H9 (cell line): Measurements from ENCODE around the gene FGR. TPM values are rescaled to one million over a fixed set of nuclear protein-coding genes. Genes with fewer than 3 reads are reported as not detected.
"Not testable (repeated sequence)": the region's sequence is repeated elsewhere in the genome, so short reads cannot be mapped to it uniquely, and the experiment has no call there.

ENCODE experiments used
- DNase-seq: peaks from one replicate; pipeline ENCODE4 v3.0.0-alpha.2; 2017
- H2AFZ ChIP-seq: one replicate; pipeline ENCODE4 v1.6.1; 2013; ENCODE audit warnings: mild to moderate bottlenecking, low read length, control low read depth, moderate library complexity
- H2AK5ac ChIP-seq: 2 replicates; pipeline ENCODE4 v1.6.1; 2013; ENCODE audit warnings: low read length, control low read depth, mixed read lengths; ENCODE audit not compliant: insufficient read length
- H2BK120ac ChIP-seq: one replicate; pipeline ENCODE4 v1.6.1; 2013; ENCODE audit warnings: low read depth, mild to moderate bottlenecking, low read length, control low read depth, inconsistent platforms; ENCODE audit not compliant: poor library complexity, severe bottlenecking
- H2BK12ac ChIP-seq: 2 replicates; pipeline ENCODE4 v1.6.1; 2013; ENCODE audit warnings: low read length, control low read depth, mixed read lengths, low read depth; ENCODE audit not compliant: insufficient read length
- H2BK15ac ChIP-seq: 2 replicates; pipeline ENCODE4 v1.6.1; 2013; ENCODE audit warnings: low read depth, low read length, control low read depth
- H2BK20ac ChIP-seq: one replicate; pipeline ENCODE4 v1.6.1; 2013; ENCODE audit warnings: low read depth, mild to moderate bottlenecking, low read length, control low read depth, inconsistent platforms; ENCODE audit not compliant: poor library complexity, severe bottlenecking
- H2BK5ac ChIP-seq: 2 replicates; pipeline ENCODE4 v1.6.1; 2013; ENCODE audit warnings: low read length, control low read depth, mixed read lengths; ENCODE audit not compliant: insufficient read length
- H3K14ac ChIP-seq: 2 replicates; pipeline ENCODE4 v1.6.1; 2013; ENCODE audit warnings: low read length, control low read depth; ENCODE audit not compliant: insufficient read depth
- H3K18ac ChIP-seq: 2 replicates; pipeline ENCODE4 v1.6.1; 2013; ENCODE audit warnings: low read depth, mild to moderate bottlenecking, mixed read lengths, low read length, control low read depth; ENCODE audit not compliant: insufficient read length
- H3K23ac ChIP-seq: 2 replicates; pipeline ENCODE4 v1.6.1; 2013; ENCODE audit warnings: low read length, control low read depth, mixed read lengths, low read depth; ENCODE audit not compliant: insufficient read length
- H3K23me2 ChIP-seq: 2 replicates; pipeline ENCODE4 v1.6.1; 2013; ENCODE audit warnings: low read depth, mild to moderate bottlenecking, mixed read lengths, low read length, control low read depth; ENCODE audit not compliant: insufficient read length, poor library complexity, severe bottlenecking
- H3K27ac ChIP-seq: 2 replicates; pipeline ENCODE4 v1.5.1; 2013; ENCODE audit warnings: low read length, control low read depth, mixed read lengths, low read depth; ENCODE audit not compliant: insufficient read length
- H3K27me3 ChIP-seq: 2 replicates; pipeline ENCODE4 v1.6.1; 2013; ENCODE audit warnings: low read length, control low read depth, inconsistent platforms; ENCODE audit not compliant: insufficient read depth
- H3K4ac ChIP-seq: 2 replicates; pipeline ENCODE4 v1.6.1; 2013; ENCODE audit warnings: low read depth, mild to moderate bottlenecking, control low read depth, inconsistent platforms, low read length, moderate library complexity
- H3K4me1 ChIP-seq: 2 replicates; pipeline ENCODE4 v1.6.1; 2013; ENCODE audit warnings: low read length, control low read depth, inconsistent platforms; ENCODE audit not compliant: insufficient read depth
- H3K4me2 ChIP-seq: 2 replicates; pipeline ENCODE4 v1.6.1; 2013; ENCODE audit warnings: low read length, control low read depth, mixed read lengths; ENCODE audit not compliant: insufficient read length, insufficient read depth
- H3K56ac ChIP-seq: 2 replicates; pipeline ENCODE4 v1.6.1; 2013; ENCODE audit warnings: low read depth, mild to moderate bottlenecking, mixed read lengths, low read length, control low read depth; ENCODE audit not compliant: insufficient read length
- H3K79me1 ChIP-seq: 2 replicates; pipeline ENCODE4 v1.6.1; 2013; ENCODE audit warnings: low read depth, mild to moderate bottlenecking, moderate library complexity, low read length, control low read depth, inconsistent platforms; ENCODE audit not compliant: insufficient read depth, poor library complexity, severe bottlenecking
- H3K79me2 ChIP-seq: 2 replicates; pipeline ENCODE4 v1.6.1; 2013; ENCODE audit warnings: low read length, control low read depth, inconsistent platforms; ENCODE audit not compliant: insufficient read depth
- H3K9ac ChIP-seq: 2 replicates; pipeline ENCODE4 v1.6.1; 2013; ENCODE audit warnings: low read length, control low read depth, mixed read lengths; ENCODE audit not compliant: insufficient read length; ENCODE audit errors: extremely low read depth
- H3K9me3 ChIP-seq: one replicate; pipeline ENCODE4 v1.6.1; 2013; ENCODE audit warnings: low read depth, low read length, inconsistent platforms; ENCODE audit not compliant: control insufficient read depth
- H3T11ph ChIP-seq: one replicate; pipeline ENCODE4 v1.6.1; 2013; ENCODE audit warnings: mild to moderate bottlenecking, low read length, control low read depth, inconsistent platforms
- H4K20me1 ChIP-seq: one replicate; pipeline ENCODE4 v1.6.1; 2013; ENCODE audit not compliant: control insufficient read depth, insufficient read length, insufficient read depth
- H4K5ac ChIP-seq: 2 replicates; pipeline ENCODE4 v1.6.1; 2013; ENCODE audit warnings: low read depth, mild to moderate bottlenecking, mixed read lengths, low read length, control low read depth; ENCODE audit not compliant: insufficient read length
- H4K8ac ChIP-seq: replicated peaks from 2 replicates; pipeline ENCODE4 v1.6.1; 2013; ENCODE audit warnings: low read length, control low read depth, mixed read lengths, low read depth; ENCODE audit not compliant: insufficient read length
- H4K91ac ChIP-seq: 2 replicates; pipeline ENCODE4 v1.6.1; 2013; ENCODE audit warnings: low read depth, mild to moderate bottlenecking, moderate library complexity, mixed read lengths, low read length, control low read depth; ENCODE audit not compliant: insufficient read length
- H3K27ac Mint-ChIP-seq, 3 experiments: 2 replicates in 2 of 3; 3 replicates in 1 of 3; pipeline ENCODE4 v1.8.0; 2020 to 2021; ENCODE audit warnings: mixed read lengths in 3 of 3, mild to moderate bottlenecking in 1 of 3, moderate library complexity in 1 of 3
- H3K27me3 Mint-ChIP-seq: 2 replicates; pipeline ENCODE4 v1.8.0; 2021; ENCODE audit warnings: low read depth, mild to moderate bottlenecking, moderate library complexity, mixed read lengths
- H3K36me3 Mint-ChIP-seq, 3 experiments: 2 replicates in 2 of 3; 3 replicates in 1 of 3; pipeline ENCODE4 v1.8.0; 2020 to 2021; ENCODE audit warnings: low read depth in 3 of 3, mixed read lengths in 3 of 3; ENCODE audit not compliant: insufficient read depth in 1 of 3
- H3K4me1 Mint-ChIP-seq, 2 experiments: 2 replicates each; pipeline ENCODE4 v1.8.0; 2020; ENCODE audit warnings: mixed read lengths in 2 of 2
- H3K4me3 Mint-ChIP-seq, 2 experiments: 2 replicates in 1 of 2; 3 replicates in 1 of 2; pipeline ENCODE4 v1.8.0; 2020 to 2021; ENCODE audit warnings: mild to moderate bottlenecking in 2 of 2, mixed read lengths in 2 of 2, moderate library complexity in 1 of 2
- H3K9me3 Mint-ChIP-seq, 2 experiments: 2 replicates in 1 of 2; 3 replicates in 1 of 2; pipeline ENCODE4 v1.8.0; 2020; ENCODE audit warnings: mild to moderate bottlenecking in 2 of 2, mixed read lengths in 2 of 2, moderate library complexity in 1 of 2
- CTCF ChIP-seq: fragments of 200-600 bp; sonication (generic); conservative IDR thresholded peaks from 3 replicates; pipeline ENCODE4 v1.8.0; 2021; ENCODE audit warnings: antibody characterized with exemption, mild to moderate bottlenecking
- whole genome bisulfite sequencing: extraction: QIAGEN DNeasy Blood & Tissue Kit; methylation state at CpG from one replicate; pipeline ENCODE4 v1.1.7; 2013; ENCODE audit warnings: missing lambda C conversion rate, low lambda C conversion rate, mixed read lengths; ENCODE audit not compliant: insufficient read length; ENCODE audit errors: extremely low coverage; 5-methylcytosine and 5-hydroxymethylcytosine counted together
- total RNA-seq: library from RNA; stranded (reverse); gene quantifications from 2 replicates; pipeline ENCODE4 v1.2.1, GENCODE V29; 2021

Gene FGR
- total RNA-seq, 1 experiment from 2014 or later, result not detected

- Histone ChIP-seq H3K56ac (no peak overlapping the region), H4K8ac (no peak overlapping the region), H2BK20ac (no peak overlapping the region), H3K23ac (no peak overlapping the region), H3K4me2 (no peak overlapping the region), H4K20me1 (no peaks in the 10 kb centered on the region), H3K23me2 (no peaks in the 10 kb centered on the region), H3T11ph (no peak overlapping the region), H3K4ac (no peak overlapping the region), H3K9me3 (no peaks in the 10 kb centered on the region), H3K9ac (no peak overlapping the region), H3K27me3 (peaks cover 6% of the 10 kb centered on the region; the same call in 1 of the 2 replicates), H2BK15ac (no peak overlapping the region), H2BK120ac (no peak overlapping the region), H4K91ac (no peak overlapping the region), H3K79me1 (no peaks in the 10 kb centered on the region), H4K5ac (no peak overlapping the region), H3K27ac (no peak overlapping the region), H2BK12ac (no peak overlapping the region), H2AFZ (no peak overlapping the region), H3K14ac (no peak overlapping the region; the same call in 1 of the 2 replicates), H3K18ac (no peak overlapping the region), H2BK5ac (no peak overlapping the region), H3K4me1 (peaks cover 5% of the 10 kb centered on the region; the same call in 1 of the 2 replicates), H2AK5ac (no peak overlapping the region), H3K79me2 (no peaks in the 10 kb centered on the region)
- Mint-ChIP-seq H3K9me3 (no peaks in the 10 kb centered on the region; a peak in 1 of 5 replicates), H3K27ac (no peak overlapping the region), H3K36me3 (no peaks in the 10 kb centered on the region; a peak in 1 of 7 replicates), H3K4me3 (no peak overlapping the region), H3K27me3 (peaks cover 14% of the 10 kb centered on the region), H3K4me1 (peaks cover 25 to 31% of the 10 kb centered on the region in 2 experiments)
- TF ChIP-seq CTCF, result no peak
- no CpG with 5 or more reads among the region's 3 CpGs for WGBS
- no peak for DNase-seq
These were observed 6.3 kb downstream of the FGR start for GRCh38 chr1:27628712-27629111.

- H3K36me3 Mint-ChIP-seq, H3K14ac ChIP-seq, H3K27me3 ChIP-seq, DNase-seq, H2AK5ac ChIP-seq, H3K9ac ChIP-seq, H4K8ac ChIP-seq, H2BK15ac ChIP-seq, H4K20me1 ChIP-seq, H3K27ac Mint-ChIP-seq, H4K5ac ChIP-seq, H3T11ph ChIP-seq, H3K4me2 ChIP-seq, H2BK5ac ChIP-seq, H3K27ac ChIP-seq, H2BK120ac ChIP-seq, H3K23me2 ChIP-seq, H3K56ac ChIP-seq, H3K18ac ChIP-seq, H3K9me3 Mint-ChIP-seq, H3K23ac ChIP-seq, H2AFZ ChIP-seq, H3K4me3 Mint-ChIP-seq, H3K79me2 ChIP-seq, H3K27me3 Mint-ChIP-seq, H3K79me1 ChIP-seq, H2BK20ac ChIP-seq, H2BK12ac ChIP-seq, H4K91ac ChIP-seq, H3K4ac ChIP-seq, H3K9me3 ChIP-seq: not testable (repeated sequence)
- peaks cover 32 to 38% of the 10 kb centered on the region in 2 experiments for H3K4me1 Mint-ChIP-seq
- WGBS, result no CpG with 5 or more reads among the region's 4 CpGs
- peaks cover 11% of the 10 kb centered on the region; the same call in 1 of the 2 replicates for H3K4me1 ChIP-seq
These were observed 7.3 kb downstream of the FGR start for GRCh38 chr1:27627733-27628132.
